GM10847 (cell line): ENCODE data around the gene ZNF684.

Source experiments
- POLR2A ChIP-seq: IDR thresholded peaks from 2 replicates; pipeline ENCODE4 v1.6.1; 2011; ENCODE audit not compliant: insufficient read length; ENCODE audit errors: extremely low read depth

ZNF684 gene

DNA sequence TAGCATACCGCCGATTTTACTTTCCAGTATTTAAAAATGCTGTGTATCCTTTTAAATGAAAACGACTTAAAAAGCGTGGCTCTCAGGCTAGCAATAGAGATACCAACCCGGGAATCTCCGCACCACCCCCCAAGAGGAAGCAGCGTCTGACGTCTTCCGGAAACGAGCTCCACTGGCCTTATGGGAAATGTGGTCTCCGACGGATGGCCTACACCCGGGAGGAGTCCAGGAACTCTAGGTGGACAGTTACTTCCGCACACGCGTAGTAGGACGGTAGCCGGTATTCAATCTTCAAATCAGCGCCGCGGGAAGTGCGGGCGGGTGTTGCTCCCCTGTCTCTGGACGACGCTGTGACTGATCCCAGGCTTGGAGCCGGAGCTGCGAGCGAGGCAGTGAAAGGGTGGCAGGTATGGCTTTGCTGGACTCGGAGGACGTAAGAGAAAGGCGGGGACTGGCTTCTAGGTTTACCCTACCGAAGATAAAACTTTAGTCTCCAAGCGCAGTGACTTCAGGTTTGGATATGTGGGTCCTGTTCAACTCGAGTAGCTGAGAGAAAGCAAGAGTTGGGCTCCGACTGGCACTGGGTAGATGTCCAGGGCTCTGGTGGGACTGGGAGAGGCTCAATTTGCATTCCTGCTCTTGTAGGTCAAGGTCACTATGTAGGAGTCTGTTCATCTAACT is at the start of gene ZNF684:
TSS of gene ZNF684 (plus strand) at position 257 of the 681 bp plus-strand sequence. CDS start 1,530 bp downstream, outside the sequence.
- peak; percentile 75 for TF ChIP-seq POLR2A

DNA sequence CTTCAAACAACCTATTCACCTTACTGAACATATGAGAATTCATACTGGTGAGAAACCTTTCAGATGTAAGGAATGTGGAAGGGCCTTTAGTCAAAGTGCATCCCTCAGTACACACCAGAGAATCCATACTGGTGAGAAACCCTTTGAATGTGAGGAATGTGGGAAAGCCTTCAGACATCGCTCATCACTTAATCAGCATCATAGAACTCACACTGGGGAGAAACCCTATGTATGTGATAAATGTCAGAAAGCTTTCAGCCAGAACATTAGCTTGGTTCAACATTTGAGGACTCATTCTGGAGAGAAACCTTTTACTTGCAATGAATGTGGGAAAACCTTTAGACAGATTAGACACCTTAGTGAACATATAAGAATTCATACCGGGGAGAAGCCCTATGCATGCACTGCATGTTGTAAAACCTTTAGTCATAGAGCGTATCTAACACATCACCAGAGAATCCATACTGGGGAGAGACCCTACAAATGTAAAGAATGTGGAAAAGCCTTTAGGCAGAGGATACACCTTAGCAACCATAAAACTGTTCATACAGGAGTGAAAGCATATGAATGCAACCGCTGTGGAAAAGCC is 36.0 kb upstream of the ZNF684 start:
- no peak for TF ChIP-seq POLR2A

DNA sequence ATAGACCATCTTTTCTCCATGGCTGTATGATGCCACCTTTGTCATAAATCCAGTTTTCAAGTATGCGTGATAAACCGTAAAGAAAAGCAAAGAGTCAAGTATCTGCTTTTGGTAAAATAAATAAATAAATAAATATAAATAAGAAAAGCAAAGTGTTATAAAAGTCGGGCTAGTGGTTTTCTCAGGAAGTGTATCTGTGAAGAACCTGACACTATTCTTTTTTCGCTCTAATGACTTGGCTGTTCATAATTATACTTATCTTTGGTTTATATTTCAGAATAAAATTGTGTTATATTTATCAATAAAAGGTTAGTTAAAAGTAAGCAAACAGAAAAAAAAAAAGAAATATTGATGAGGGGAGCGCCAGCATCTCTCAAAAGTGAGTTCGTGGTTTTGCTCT is 23.5 kb upstream of the ZNF684 start:
- TF ChIP-seq POLR2A, result no peak

DNA sequence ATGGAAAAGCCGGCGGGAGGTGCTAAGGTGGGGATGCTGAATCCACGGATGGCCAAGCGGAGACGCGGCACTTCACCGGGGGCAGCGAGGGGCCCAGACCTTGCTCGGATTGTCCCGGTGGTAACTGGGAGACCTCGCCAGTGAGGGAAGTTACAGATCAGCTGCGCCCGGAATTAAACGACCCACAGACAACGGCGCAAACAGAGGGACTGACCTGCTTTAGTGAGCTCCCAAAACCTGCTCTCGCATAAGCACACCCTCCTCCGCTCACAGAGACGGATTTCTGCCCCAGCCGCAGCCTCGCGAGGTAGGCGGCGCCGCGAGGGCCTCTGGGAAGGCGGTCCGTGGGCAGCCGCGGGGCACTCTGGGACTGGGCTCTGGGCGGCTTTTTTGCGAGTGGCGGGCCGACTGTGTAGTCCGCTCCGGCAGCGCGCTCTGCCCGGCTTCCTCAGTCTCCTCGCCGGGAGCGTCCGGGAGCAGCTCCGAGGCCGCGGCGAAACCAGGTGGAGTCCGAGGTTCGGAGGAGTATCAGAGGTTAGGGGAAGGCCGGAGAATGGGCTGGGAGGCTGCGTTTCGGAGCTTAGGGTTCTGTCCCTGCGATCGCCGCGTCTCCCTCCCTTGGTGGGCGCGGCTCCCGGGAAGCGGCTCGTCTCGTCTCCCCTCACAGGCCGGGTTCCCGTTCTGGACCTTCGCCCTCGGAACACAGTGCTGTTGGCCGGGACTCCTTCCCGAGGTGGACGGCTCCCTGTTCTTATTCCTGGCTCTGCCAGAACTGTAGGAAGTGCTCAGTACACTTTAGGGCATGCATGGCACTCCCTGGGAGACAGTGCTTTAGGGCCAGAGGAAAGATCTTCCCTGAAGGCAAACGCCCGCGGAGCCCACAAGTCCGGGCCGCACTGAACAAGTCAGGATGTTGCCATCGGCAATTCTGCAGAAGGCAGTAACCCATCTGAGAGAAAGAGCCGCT is 22.8 kb upstream of the ZNF684 start, which contains the start of gene EXO5:
TSS of gene EXO5 (plus strand) at position 393 of the 967 bp plus-strand sequence. CDS start 5,778 bp downstream, outside the sequence.
- peak; percentile 56 for TF ChIP-seq POLR2A

DNA sequence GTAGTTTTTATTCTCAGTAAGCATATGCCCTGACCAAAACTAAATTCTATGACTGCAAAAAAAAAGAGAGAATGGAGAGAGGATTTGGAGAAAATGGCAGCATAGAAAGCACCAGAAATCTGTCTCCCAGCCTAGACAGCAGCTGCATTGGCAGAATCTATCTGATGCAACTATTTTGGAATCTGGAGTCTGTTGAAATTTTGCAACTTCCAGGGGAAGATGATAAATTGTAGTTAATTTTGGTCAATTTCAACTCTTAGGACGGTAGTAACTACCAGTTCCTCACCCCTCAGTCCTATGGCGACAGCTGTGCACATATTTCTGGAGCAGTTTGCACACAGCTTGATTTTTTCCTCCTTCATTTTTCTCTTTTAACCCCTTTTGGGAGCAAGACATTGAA is 11.9 kb upstream of the ZNF684 start:
- no peak for TF ChIP-seq POLR2A

DNA sequence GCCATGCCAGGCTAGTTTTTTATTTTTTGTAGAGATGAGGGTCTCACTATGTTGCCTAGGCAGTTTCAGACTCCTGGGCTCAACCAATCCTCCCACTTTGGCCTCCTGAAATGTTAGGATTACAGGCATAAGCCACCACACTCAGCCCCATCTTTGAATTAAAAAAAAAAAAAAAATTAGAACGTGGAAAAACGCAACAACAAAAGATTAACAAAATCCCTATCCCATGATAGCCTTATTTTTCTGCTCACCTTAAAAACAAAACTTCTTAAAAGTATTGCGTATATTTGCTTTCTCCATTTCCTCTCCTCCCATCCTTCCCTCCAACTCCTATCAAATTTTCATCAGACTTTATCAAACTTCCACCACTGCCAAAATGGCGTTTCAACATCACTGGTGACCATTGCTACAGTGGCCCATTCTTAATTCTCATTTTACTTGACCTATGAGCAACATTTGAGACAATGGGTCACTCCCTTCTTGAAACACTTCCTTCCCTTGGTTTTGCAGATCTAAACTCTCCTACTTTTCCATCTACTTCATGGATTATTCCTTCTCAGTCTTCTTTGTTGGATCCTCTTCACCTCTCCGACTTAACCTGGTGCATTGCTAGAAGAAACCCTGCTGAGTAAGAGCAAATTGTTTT is 579 bp upstream of the ZNF684 start:
- no peak for TF ChIP-seq POLR2A

DNA sequence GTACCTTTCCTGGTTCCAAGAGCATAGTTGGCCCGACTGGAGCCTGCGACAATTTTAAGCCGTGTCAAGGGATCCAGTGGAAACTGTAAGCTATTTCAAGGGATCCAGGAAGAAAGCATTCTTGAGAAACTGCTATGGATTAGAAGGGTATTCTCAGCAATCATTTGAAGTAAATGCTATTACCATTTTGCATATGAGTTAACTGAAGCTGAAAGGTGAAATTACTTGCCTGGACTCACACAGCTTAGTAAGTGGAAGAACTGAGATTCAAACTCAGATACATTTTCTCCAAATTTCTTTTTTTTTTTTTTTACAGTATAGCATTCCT is 589 bp downstream of the ZNF684 start:
- TF ChIP-seq POLR2A, result no peak

DNA sequence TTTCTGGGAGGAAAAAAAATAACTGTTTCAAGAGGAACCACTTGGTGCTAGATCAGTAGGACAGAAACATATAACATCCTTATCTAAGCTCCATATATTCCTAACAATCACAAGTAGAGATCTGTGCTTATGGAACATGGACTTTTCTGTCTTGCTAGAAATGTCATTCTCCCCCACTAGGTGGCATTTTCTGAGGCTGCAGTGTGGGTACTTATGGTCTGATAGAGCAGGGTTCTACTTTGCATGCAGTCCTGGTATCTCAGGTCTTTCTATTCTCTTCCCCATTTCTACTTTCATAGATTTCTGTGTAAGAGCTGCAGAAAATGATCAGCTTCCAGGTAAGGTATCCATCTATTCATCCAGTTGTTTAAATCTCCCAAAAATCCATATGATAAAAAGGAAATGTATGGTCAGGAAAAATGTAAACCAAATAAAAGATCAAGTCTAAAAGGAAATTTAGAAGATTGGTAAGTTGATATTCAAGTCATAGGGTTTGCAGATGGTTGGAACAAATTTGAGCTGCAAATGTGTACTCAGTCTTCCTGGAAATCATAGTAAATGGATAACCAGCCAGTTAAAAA is 1.5 kb downstream of the ZNF684 start:
- TF ChIP-seq POLR2A, result no peak

DNA sequence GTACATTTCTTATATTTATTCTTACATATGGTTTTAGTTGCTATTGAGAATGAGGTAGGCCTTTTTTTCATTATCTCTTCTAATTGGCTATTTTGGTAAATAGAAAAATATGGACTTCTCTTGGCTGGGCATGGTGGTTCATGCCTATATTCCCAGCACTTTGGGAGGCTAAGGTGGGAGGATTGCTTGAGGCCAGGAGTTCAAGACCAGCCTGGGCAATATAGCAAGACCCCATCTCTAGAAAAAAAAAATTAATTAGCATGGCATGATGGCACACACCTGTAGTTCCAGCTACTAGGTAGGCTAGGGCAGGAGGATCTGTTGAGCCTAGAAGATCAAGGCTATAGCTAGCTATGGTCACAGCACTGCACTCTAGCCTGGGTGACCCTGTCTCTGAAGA is 3.2 kb downstream of the ZNF684 start:
- no peak for TF ChIP-seq POLR2A

DNA sequence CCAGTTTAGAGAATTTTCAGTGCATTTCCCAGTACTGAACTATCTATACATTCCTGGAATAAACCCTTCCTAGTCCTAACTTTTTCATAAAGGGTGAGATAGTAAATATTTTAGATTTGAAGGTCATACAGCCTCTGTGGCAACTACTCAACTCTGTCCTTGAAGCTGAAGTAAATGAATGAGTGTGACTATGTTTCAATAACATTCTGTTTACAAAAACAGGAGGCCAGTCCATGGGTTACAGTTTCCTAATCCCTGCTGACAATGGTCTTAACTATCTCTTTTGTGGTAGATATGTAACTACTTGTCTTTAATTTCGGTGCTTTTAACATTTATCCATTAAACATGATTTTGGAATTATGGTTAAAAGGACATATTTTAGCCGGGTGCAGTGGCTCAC is 4.3 kb downstream of the ZNF684 start:
- no peak for TF ChIP-seq POLR2A

DNA sequence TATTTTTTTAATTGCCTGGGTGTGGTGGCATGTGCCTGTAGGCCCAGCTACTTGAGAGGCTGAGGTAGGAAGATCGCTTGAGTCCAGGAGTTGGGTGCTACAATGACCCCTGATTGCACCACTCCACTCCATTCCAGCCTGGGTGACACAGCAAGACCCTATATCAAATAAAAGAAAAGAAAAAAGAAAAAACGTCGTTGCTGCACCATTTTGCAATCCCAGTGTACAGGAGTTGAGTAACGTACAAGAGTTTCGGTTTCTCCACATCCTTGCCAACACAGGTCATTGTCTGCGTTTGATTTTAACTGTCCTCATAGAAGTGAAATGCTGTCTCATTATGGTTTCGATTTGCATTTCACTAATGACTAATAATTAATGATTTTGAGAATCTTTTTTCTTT is 7.9 kb downstream of the ZNF684 start:
- no peak for TF ChIP-seq POLR2A

DNA sequence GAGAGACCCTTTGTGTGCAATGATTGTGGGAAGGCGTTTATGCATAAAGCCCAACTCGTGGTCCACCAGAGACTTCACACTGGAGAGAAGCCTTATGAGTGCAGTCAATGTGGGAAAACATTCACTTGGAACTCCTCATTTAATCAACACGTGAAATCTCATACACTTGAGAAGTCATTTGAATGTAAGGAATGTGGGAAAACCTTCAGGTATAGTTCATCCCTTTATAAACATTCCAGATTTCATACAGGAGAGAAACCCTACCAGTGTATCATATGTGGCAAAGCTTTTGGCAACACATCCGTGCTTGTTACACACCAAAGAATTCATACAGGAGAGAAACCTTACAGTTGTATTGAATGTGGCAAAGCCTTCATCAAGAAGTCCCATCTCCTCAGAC is 15.5 kb downstream of the ZNF684 start:
- no peak for TF ChIP-seq POLR2A

DNA sequence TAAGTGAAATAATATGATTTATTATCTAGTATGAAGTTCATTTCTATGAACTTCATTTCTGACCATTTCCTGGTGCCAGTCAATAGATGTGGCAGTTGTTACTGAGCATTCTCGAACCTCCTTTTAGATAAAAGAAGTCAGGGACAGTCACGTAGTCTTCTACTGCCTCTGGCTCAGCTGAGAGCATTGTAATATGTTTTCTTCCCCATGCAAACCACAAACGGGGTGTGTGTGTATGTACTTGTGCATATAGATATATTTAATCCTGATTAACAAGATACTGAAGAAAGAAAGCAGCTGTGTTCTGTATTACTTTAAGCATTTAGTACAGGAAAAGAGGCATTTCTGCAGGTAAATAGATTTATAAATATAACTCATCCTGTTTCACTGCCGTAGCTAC is 21.6 kb downstream of the ZNF684 start:
- no peak for TF ChIP-seq POLR2A

DNA sequence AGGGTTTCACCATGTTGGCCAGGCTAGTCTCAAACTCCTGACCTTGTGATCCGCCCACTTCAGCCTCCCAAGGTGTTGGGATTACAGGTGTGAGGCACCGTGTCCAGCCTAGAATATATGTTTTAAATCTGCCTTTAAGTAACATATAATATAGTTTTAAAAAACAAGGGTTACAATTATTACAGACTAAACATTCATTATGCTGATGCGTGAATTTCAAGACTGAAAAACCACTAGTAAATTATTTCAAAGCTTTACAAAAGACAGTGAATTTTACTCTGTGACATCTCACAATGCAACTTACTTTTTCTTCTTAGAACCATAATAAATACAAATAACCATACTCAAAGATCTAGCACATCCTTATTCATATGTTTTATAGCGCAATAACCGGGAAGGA is 24.7 kb downstream of the ZNF684 start:
- TF ChIP-seq POLR2A, result no peak

DNA sequence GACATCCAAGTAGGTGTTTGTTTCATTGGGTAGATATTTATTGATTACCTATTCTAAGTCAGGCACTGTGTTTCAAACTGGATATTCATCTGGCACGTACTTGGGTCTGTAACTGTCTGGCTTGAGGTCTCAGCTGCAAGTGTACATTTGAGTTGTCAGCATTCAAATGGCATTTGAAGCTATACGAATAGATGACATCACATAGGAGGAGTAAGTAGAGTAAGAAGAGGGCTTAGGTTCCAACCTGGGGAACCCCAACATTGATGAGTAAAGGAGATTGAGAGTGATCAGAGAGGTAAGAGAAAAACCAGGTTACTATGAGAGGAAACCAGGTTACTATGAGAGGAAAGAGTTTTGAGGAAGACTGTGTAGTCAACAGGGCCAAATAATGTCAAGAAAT is 30.7 kb downstream of the ZNF684 start:
- TF ChIP-seq POLR2A, result no peak

DNA sequence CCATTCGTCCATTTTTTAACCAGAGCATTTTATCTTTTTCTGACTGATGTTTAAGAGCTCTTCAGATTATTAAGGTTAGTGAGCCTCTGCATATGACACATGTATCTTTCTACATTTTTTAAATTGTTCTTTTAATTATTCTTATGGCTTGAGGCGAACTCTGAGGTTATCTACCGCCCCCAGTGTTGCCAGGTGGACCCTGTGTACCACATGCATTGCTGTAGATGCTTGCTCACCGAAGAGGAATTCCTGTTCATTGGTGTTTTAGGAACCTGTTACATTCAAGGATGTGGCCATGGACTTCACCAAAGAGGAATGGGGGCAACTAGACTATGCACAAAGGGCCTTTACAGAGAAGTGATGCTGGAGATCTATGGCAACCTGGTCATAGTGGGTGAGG is 31.8 kb downstream of the ZNF684 start:
- no peak for TF ChIP-seq POLR2A

DNA sequence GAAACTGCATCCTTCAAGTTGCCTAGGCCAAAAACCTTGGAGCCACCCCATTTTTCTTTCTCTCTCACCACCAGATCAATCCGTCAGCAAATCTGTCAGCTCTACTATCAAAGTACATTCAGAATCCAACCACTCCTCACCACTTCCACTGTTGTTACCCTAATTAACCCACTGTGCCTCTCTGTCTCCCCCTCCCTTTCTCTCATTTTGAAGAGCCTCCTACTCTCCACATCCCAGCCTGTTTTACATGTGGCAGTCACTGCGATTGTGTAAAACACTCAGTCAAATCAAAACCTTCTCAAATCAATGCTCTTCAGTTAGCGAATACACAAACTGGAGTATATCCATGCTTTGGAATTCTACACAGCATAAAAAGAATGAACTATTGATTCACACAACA is 33.1 kb downstream of the ZNF684 start:
- no peak for TF ChIP-seq POLR2A
